ENCODE results near the gene RHBDL2.
"Not testable (repeated sequence)": the region's sequence is repeated elsewhere in the genome, so short reads cannot be mapped to it uniquely, and the experiment has no call there.

DNA sequence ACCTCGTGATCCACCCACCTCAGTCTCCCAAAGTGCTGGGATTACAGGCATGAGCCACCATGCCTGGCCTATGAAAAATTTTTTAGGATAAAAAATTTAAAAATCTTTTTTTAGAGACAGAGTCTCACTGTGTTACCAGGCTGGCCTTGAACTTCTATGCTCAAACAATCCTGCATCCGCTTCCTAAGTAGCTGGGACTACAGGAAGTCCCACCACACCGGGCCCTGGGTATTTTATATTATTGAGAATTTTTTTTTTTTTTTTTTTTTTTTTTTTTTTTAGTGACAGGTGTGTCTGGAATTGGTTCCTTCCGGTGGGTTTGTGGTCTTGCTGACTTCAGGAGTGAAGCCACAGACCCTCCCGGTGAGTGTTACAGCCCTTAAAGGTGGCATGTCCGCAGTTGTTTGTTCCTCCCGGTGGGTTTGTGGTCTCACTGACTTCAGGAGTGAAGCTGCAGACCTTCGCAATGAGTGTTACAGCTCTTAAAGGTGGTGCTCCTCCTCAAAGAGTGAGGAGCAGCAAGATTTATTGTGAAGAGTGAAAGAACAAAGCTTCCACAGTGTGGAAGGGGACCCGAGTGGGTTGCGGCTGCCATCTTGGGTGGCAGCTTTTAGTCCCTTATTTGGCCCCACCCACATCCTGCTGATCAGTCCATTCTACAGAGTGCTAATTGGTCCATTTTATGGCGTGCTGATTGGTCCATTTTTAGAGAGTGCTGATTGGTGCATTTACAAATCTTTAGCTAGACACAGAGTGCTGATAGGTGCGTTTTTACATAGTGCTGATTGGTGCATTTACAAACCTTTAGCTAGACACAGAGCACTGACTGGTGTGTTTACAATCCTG, 36.0 kb upstream of the RHBDL2 start:
- TF ChIP-seq, protein P1, sequence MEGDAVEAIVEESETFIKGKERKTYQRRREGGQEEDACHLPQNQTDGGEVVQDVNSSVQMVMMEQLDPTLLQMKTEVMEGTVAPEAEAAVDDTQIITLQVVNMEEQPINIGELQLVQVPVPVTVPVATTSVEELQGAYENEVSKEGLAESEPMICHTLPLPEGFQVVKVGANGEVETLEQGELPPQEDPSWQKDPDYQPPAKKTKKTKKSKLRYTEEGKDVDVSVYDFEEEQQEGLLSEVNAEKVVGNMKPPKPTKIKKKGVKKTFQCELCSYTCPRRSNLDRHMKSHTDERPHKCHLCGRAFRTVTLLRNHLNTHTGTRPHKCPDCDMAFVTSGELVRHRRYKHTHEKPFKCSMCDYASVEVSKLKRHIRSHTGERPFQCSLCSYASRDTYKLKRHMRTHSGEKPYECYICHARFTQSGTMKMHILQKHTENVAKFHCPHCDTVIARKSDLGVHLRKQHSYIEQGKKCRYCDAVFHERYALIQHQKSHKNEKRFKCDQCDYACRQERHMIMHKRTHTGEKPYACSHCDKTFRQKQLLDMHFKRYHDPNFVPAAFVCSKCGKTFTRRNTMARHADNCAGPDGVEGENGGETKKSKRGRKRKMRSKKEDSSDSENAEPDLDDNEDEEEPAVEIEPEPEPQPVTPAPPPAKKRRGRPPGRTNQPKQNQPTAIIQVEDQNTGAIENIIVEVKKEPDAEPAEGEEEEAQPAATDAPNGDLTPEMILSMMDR (IDR thresholded peaks at IDR 0.05) = not testable (repeated sequence)
- not testable (repeated sequence) for TF ChIP-seq POLR2A (IDR thresholded peaks at IDR 0.05)
